Caco-2 (cell line): ENCODE results near the gene AMFR. TPM values are rescaled to one million over a fixed set of nuclear protein-coding genes. Genes with fewer than 3 reads are reported as not detected.

ENCODE experiments used
- BruUV-seq: library from RNA; stranded (reverse); fragments of 400-500 nt; replicated peaks from 2 replicates; lab custom pipeline; 2021; lab: Mats Ljungman, UMichigan
- CTCF ChIA-PET: fragments of 300-600 bp; sonication (Branson Sonifier 250); formaldehyde crosslinking; loops from one replicate; lab custom pipeline; 2022; ENCODE audit warnings: antibody characterized with exemption; lab: Charles Lee
- POLR2A ChIA-PET: fragments of 300-600 bp; sonication (Branson Sonifier 250); formaldehyde crosslinking; loops from one replicate; lab custom pipeline; 2022; ENCODE audit warnings: antibody characterized with exemption; lab: Charles Lee
- DNase-seq, 2 experiments: peaks; one replicate each; pipeline versions ENCODE4 v3.0.0 to v3.0.0-alpha.2; 2020 to 2022
- H3K27me3 ChIP-seq: replicated peaks from 2 replicates; pipeline ENCODE4 v1.6.0; 2011; ENCODE audit warnings: low read length; ENCODE audit not compliant: control insufficient read depth, insufficient read depth
- H3K36me3 ChIP-seq: 2 replicates; pipeline ENCODE4 v1.5.1; 2011; ENCODE audit warnings: low read length; ENCODE audit not compliant: control insufficient read depth, insufficient read depth
- H3K4me1 ChIP-seq: fragments of 250-450 bp; sonication (Bioruptor Pico); 2 replicates; pipeline ENCODE4 v1.5.1; 2020; ENCODE audit warnings: mild to moderate bottlenecking
- H3K4me3 ChIP-seq: 2 replicates; pipeline ENCODE4 v1.5.1; 2011; ENCODE audit warnings: low read depth, mild to moderate bottlenecking, control low read depth, low read length
- H3K9me3 ChIP-seq: fragments of 250-450 bp; sonication (Bioruptor Pico); 2 replicates; pipeline ENCODE4 v1.5.1; 2020; ENCODE audit warnings: mild to moderate bottlenecking, moderate library complexity
- H3K27ac Mint-ChIP-seq: one replicate; pipeline ENCODE4 v1.8.0; 2022; ENCODE audit warnings: mixed read lengths; ENCODE audit not compliant: unreplicated experiment
- H3K27me3 Mint-ChIP-seq: one replicate; pipeline ENCODE4 v1.8.0; 2022; ENCODE audit warnings: mixed read lengths; ENCODE audit not compliant: insufficient read depth, unreplicated experiment
- H3K36me3 Mint-ChIP-seq: one replicate; pipeline ENCODE4 v1.8.0; 2022; ENCODE audit warnings: mild to moderate bottlenecking, mixed read lengths; ENCODE audit not compliant: insufficient read depth, unreplicated experiment
- H3K4me1 Mint-ChIP-seq: one replicate; pipeline ENCODE4 v1.8.0; 2022; ENCODE audit warnings: low read depth, mixed read lengths; ENCODE audit not compliant: unreplicated experiment
- H3K4me3 Mint-ChIP-seq: one replicate; pipeline ENCODE4 v1.8.0; 2022; ENCODE audit warnings: mild to moderate bottlenecking, moderate library complexity, mixed read lengths; ENCODE audit not compliant: unreplicated experiment
- H3K9me3 Mint-ChIP-seq: one replicate; pipeline ENCODE4 v1.8.0; 2022; ENCODE audit warnings: mixed read lengths; ENCODE audit not compliant: unreplicated experiment
- CTCF ChIP-seq, 2 experiments: fragments of 200-600 bp in 1 of 2; IDR thresholded peaks; 1 replicate in 1 of 2; 2 replicates in 1 of 2; pipeline versions ENCODE4 v1.5.1 to v1.8.0; 2011 to 2022; ENCODE audit warnings: antibody characterized with exemption in 1 of 2, control low read depth in 1 of 2, inconsistent platforms in 1 of 2, low read depth in 1 of 2, low read length in 1 of 2, mild to moderate bottlenecking in 1 of 2, moderate library complexity in 1 of 2; ENCODE audit not compliant: insufficient read depth in 1 of 2, severe bottlenecking in 1 of 2, unreplicated experiment in 1 of 2
- intact Hi-C: fragments of 100-400 bp; cut with micrococcal nuclease; formaldehyde crosslinking; loops from one replicate; pipeline ENCODE4 v1.10.0; 2022; ENCODE audit not compliant: unreplicated experiment
- total RNA-seq: library from RNA; stranded (reverse); gene quantifications from 2 replicates; pipeline ENCODE4 v1.2.3, GENCODE V29; 2022

The AMFR gene
- total RNA-seq, 1 experiment from 2014 or later, result 106 TPM

GRCh38 chr16:56336071-56336688 lies 89.2 kb downstream of the AMFR start:
- intact Hi-C loops, result no loop called here
- Mint-ChIP-seq H3K4me3 (no peak overlapping the region), H3K9me3 (no peaks in the 10 kb centered on the region), H3K4me1 (no peaks in the 10 kb centered on the region), H3K27ac (no peak overlapping the region), H3K27me3 (no peaks in the 10 kb centered on the region), H3K36me3 (no peaks in the 10 kb centered on the region)
- ChIA-PET POLR2A (no interaction called here), CTCF (interaction anchor here (1.0 kb wide), 1 partner anchor 20 kb away, joined by 3 read pairs; no protein-coding TSS in a partner anchor)
- no peak for TF ChIP-seq CTCF (IDR thresholded peaks at IDR 0.05; ENCODE audit: insufficient read depth in 1 of 2, low read depth in 1 of 2, low read length in 1 of 2, severe bottlenecking in 1 of 2, unreplicated experiment in 1 of 2)
- no peaks in the 10 kb centered on the region for H3K27me3 ChIP-seq
- H3K4me1 ChIP-seq, result no peaks in the 10 kb centered on the region
- H3K36me3 ChIP-seq, result no peaks in the 10 kb centered on the region
- H3K4me3 ChIP-seq, result no peak overlapping the region
- DNase-seq, result no peak
- no TSS peak for BruUV-seq
- no peaks in the 10 kb centered on the region for H3K9me3 ChIP-seq

- Histone ChIP-seq H3K4me1 (no peaks in the 10 kb centered on the region), H3K27me3 (no peaks in the 10 kb centered on the region), H3K36me3 (no peaks in the 10 kb centered on the region), H3K9me3 (no peaks in the 10 kb centered on the region), H3K4me3 (no peak overlapping the region)
- Mint-ChIP-seq H3K27ac (no peak overlapping the region), H3K4me3 (no peak overlapping the region), H3K9me3 (no peaks in the 10 kb centered on the region), H3K4me1 (no peaks in the 10 kb centered on the region), H3K27me3 (no peaks in the 10 kb centered on the region), H3K36me3 (no peaks in the 10 kb centered on the region)
- no TSS peak for BruUV-seq
- intact Hi-C loops, result no loop called here
- CTCF ChIA-PET, result no interaction called here
- DNase-seq, result no peak
- no peak for TF ChIP-seq CTCF (IDR thresholded peaks at IDR 0.05; ENCODE audit: insufficient read depth in 1 of 2, low read depth in 1 of 2, low read length in 1 of 2, severe bottlenecking in 1 of 2, unreplicated experiment in 1 of 2)
- POLR2A ChIA-PET, result no interaction called here
Observed at GRCh38 chr16:56334761-56335160, 90.6 kb downstream of the AMFR start.

- CTCF ChIA-PET, result interaction anchor here (0.6 to 2.7 kb wide), 6 partner anchors 9 to 369 kb away, joined by 3 to 61 read pairs (median 4); no protein-coding TSS in a partner anchor
- Histone ChIP-seq H3K4me1 (no peaks in the 10 kb centered on the region), H3K4me3 (no peak overlapping the region), H3K27me3 (no peaks in the 10 kb centered on the region), H3K36me3 (no peaks in the 10 kb centered on the region), H3K9me3 (no peaks in the 10 kb centered on the region)
- Mint-ChIP-seq H3K36me3 (no peaks in the 10 kb centered on the region), H3K9me3 (no peaks in the 10 kb centered on the region), H3K27ac (no peak overlapping the region), H3K4me1 (no peaks in the 10 kb centered on the region), H3K4me3 (no peak overlapping the region), H3K27me3 (no peaks in the 10 kb centered on the region)
- no TSS peak for BruUV-seq
- peak; percentile 88 to 90 for DNase-seq
- TF ChIP-seq CTCF (IDR thresholded peaks at IDR 0.05; ENCODE audit: insufficient read depth in 1 of 2, low read depth in 1 of 2, low read length in 1 of 2, severe bottlenecking in 1 of 2, unreplicated experiment in 1 of 2), result peak; percentile 54 to 93
- intact Hi-C loops, result loop anchor here (1.0 to 2.0 kb wide), 2 partner anchors 24 to 370 kb away; no protein-coding TSS in a partner anchor
- POLR2A ChIA-PET, result no interaction called here
Observed at GRCh38 chr16:56332464-56333079, 92.8 kb downstream of the AMFR start.
